GM12878 (cell line): ENCODE results near the gene B9D1. TPM values are rescaled to one million over a fixed set of nuclear protein-coding genes. Genes with fewer than 3 reads are reported as not detected.

Source experiments
- ATF7 ChIP-seq: fragments of 450-650 bp; IDR thresholded peaks from 2 replicates; pipeline ENCODE4 v1.6.1; 2016; ENCODE audit warnings: low read depth, mild to moderate bottlenecking
- CBX5 ChIP-seq: sonication (generic); IDR thresholded peaks from 2 replicates; pipeline ENCODE4 v1.6.1; 2016; ENCODE audit warnings: low read depth, moderate library complexity, mild to moderate bottlenecking, inconsistent platforms
- CEBPB ChIP-seq, 2 experiments: fragments of 150-350 bp in 1 of 2; IDR thresholded peaks; 2 replicates each; pipeline ENCODE4 v1.6.1; 2012 to 2014; ENCODE audit warnings: low read depth in 2 of 2, low read length in 2 of 2, borderline replicate concordance in 1 of 2, inconsistent platforms in 1 of 2
- CHD4 ChIP-seq: fragments of 200-600 bp; sonication (generic); IDR thresholded peaks from 2 replicates; pipeline ENCODE4 v1.6.1; 2016; ENCODE audit warnings: mild to moderate bottlenecking
- KDM1A ChIP-seq: fragments of 200-600 bp; sonication (generic); IDR thresholded peaks from 2 replicates; pipeline ENCODE4 v1.6.1; 2016; ENCODE audit warnings: borderline replicate concordance
- MEF2B ChIP-seq: fragments of 450-650 bp; IDR thresholded peaks from 2 replicates; pipeline ENCODE4 v1.6.1; 2018; ENCODE audit warnings: mild to moderate bottlenecking, moderate library complexity; ENCODE audit not compliant: partially characterized antibody, poor library complexity, severe bottlenecking
- MTA2 ChIP-seq: fragments of 450-650 bp; IDR thresholded peaks from 2 replicates; pipeline ENCODE4 v1.6.1; 2016; ENCODE audit warnings: low read depth, mild to moderate bottlenecking, moderate library complexity
- NBN ChIP-seq: fragments of 450-650 bp; IDR thresholded peaks from 2 replicates; pipeline ENCODE4 v1.6.1; 2016
- NFYA ChIP-seq: IDR thresholded peaks from 2 replicates; pipeline ENCODE4 v1.6.1; 2011; ENCODE audit warnings: low read depth, mild to moderate bottlenecking, low read length, improper control_type of control experiment, borderline replicate concordance
- NKRF ChIP-seq: fragments of 450-650 bp; conservative IDR thresholded peaks from 2 replicates; pipeline ENCODE4 v1.6.1; 2017; ENCODE audit warnings: mild to moderate bottlenecking, moderate library complexity
- RBBP5 ChIP-seq: fragments of 200-600 bp; sonication (generic); conservative IDR thresholded peaks from 2 replicates; pipeline ENCODE4 v1.6.1; 2016
- SMAD1 ChIP-seq: fragments of 450-650 bp; IDR thresholded peaks from 2 replicates; pipeline ENCODE4 v1.6.1; 2018; ENCODE audit warnings: mild to moderate bottlenecking, low read depth; ENCODE audit not compliant: partially characterized antibody
- SMC3 ChIP-seq: IDR thresholded peaks from 2 replicates; pipeline ENCODE4 v1.6.1; 2011; ENCODE audit warnings: low read length, improper control_type of control experiment, borderline replicate concordance
- SREBF2 ChIP-seq: IDR thresholded peaks from 2 replicates; pipeline ENCODE4 v1.6.1; 2012; ENCODE audit warnings: mild to moderate bottlenecking, low read length
- TBL1XR1 ChIP-seq: IDR thresholded peaks from 2 replicates; pipeline ENCODE4 v1.6.1; 2012; ENCODE audit warnings: low read depth, low read length, improper control_type of control experiment
- TCF3 ChIP-seq: IDR thresholded peaks from 2 replicates; pipeline ENCODE4 v1.6.1; 2012; ENCODE audit warnings: low read depth, mild to moderate bottlenecking, low read length, borderline replicate concordance; ENCODE audit not compliant: insufficient read depth
- ZNF217 ChIP-seq: fragments of 450-650 bp; IDR thresholded peaks from 2 replicates; pipeline ENCODE4 v1.6.1; 2017; ENCODE audit warnings: antibody characterized with exemption, mild to moderate bottlenecking
- ZNF687 ChIP-seq: fragments of 450-650 bp; IDR thresholded peaks from 2 replicates; pipeline ENCODE4 v1.6.1; 2017; ENCODE audit warnings: mild to moderate bottlenecking, moderate library complexity
- polyA plus RNA-seq, 11 experiments: library from polyadenylated mRNA; depleted of rRNA in 4 of 11; unstranded in 6 of 11; stranded (reverse) in 5 of 11; fragments of >200 nt; fragmentation: Nextera tagmentation in 4 of 11; fragmentation: Illumina TruSeq in 1 of 11; extraction: Ambion mirVana in 4 of 11; extraction: Trizol in 1 of 11; gene quantifications; 1 replicate in 1 of 11; 2 replicates in 10 of 11; pipeline versions ENCODE4 v1.2.1 to v1.2.3, GENCODE V29; 2011 to 2016; ENCODE audit warnings: inconsistent platforms in 2 of 11, missing spikeins in 2 of 11, low read depth in 1 of 11
- total RNA-seq, 4 experiments: library from RNA; depleted of rRNA in 3 of 4; stranded (reverse); fragments of >200 nt in 3 of 4; fragmentation: Illumina TruSeq in 1 of 4; extraction: Trizol in 1 of 4; gene quantifications; 2 replicates each; pipeline versions ENCODE4 v1.2.1 to v1.2.3, GENCODE V29; 2013 to 2021
- TF ChIP-seq, protein P1 (sequence below): IDR thresholded peaks from 2 replicates; pipeline ENCODE4 v1.6.1; 2012; ENCODE audit warnings: mild to moderate bottlenecking, low read depth, low read length
- TF ChIP-seq, protein P2 (sequence below): IDR thresholded peaks from 2 replicates; pipeline ENCODE4 v1.6.1; 2011; ENCODE audit warnings: borderline replicate concordance, low read depth, mild to moderate bottlenecking, moderate library complexity, mixed read lengths, low read length; ENCODE audit not compliant: insufficient read depth; ENCODE audit errors: extremely low read length

B9D1 gene
- total and polyA plus RNA-seq, 10 of the 15 experiments (the other 5 are each of a cell fraction or from before 2014, with no cell fraction given) = 5.9 to 18.3 (median 9.8) TPM

- TF ChIP-seq, protein P1, sequence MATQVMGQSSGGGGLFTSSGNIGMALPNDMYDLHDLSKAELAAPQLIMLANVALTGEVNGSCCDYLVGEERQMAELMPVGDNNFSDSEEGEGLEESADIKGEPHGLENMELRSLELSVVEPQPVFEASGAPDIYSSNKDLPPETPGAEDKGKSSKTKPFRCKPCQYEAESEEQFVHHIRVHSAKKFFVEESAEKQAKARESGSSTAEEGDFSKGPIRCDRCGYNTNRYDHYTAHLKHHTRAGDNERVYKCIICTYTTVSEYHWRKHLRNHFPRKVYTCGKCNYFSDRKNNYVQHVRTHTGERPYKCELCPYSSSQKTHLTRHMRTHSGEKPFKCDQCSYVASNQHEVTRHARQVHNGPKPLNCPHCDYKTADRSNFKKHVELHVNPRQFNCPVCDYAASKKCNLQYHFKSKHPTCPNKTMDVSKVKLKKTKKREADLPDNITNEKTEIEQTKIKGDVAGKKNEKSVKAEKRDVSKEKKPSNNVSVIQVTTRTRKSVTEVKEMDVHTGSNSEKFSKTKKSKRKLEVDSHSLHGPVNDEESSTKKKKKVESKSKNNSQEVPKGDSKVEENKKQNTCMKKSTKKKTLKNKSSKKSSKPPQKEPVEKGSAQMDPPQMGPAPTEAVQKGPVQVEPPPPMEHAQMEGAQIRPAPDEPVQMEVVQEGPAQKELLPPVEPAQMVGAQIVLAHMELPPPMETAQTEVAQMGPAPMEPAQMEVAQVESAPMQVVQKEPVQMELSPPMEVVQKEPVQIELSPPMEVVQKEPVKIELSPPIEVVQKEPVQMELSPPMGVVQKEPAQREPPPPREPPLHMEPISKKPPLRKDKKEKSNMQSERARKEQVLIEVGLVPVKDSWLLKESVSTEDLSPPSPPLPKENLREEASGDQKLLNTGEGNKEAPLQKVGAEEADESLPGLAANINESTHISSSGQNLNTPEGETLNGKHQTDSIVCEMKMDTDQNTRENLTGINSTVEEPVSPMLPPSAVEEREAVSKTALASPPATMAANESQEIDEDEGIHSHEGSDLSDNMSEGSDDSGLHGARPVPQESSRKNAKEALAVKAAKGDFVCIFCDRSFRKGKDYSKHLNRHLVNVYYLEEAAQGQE = no peak
- TF ChIP-seq CBX5 = no peak
- TF ChIP-seq ZNF217 = no peak
- TF ChIP-seq SREBF2 = no peak
- TF ChIP-seq KDM1A = no peak
- peak; percentile 47; the same call in 1 of the 2 replicates for TF ChIP-seq SMC3
- TF ChIP-seq CEBPB (IDR thresholded peaks at IDR 0.05; ENCODE audit: borderline replicate concordance in 1 of 2, low read depth in 2 of 2, low read length in 2 of 2) = no peak
- TF ChIP-seq MTA2 = no peak
- no peak for TF ChIP-seq ZNF687
- TF ChIP-seq NKRF = no peak
- TF ChIP-seq, protein P2, sequence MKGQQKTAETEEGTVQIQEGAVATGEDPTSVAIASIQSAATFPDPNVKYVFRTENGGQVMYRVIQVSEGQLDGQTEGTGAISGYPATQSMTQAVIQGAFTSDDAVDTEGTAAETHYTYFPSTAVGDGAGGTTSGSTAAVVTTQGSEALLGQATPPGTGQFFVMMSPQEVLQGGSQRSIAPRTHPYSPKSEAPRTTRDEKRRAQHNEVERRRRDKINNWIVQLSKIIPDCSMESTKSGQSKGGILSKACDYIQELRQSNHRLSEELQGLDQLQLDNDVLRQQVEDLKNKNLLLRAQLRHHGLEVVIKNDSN = peak; percentile 29
- TF ChIP-seq CHD4 = no peak
- TF ChIP-seq TCF3 = no peak
- TF ChIP-seq MEF2B = no peak
- TF ChIP-seq NFYA = no peak
- 0 out of 2 replicates have a peak, but pooled peaks have one; percentile 34 for TF ChIP-seq NBN
- TF ChIP-seq TBL1XR1 = no peak
- TF ChIP-seq SMAD1 = no peak
- TF ChIP-seq ATF7 = no peak
- TF ChIP-seq RBBP5 = no peak
Measured at GRCh38 chr17:19397556-19398041, 35.1 kb upstream of the B9D1 start (continued).
